GM18868 (cell line): Measurements from ENCODE around the gene SNUPN.
"Not testable (repeated sequence)": the region's sequence is repeated elsewhere in the genome, so short reads cannot be mapped to it uniquely, and the experiment has no call there.

Source experiments
- ATAC-seq: cut with Tn5 transposase; IDR thresholded peaks from one replicate; pipeline ENCODE4 v1.9.1; 2021; ENCODE audit warnings: mild to moderate bottlenecking, moderate library complexity; ENCODE audit not compliant: unreplicated experiment

Gene SNUPN

GRCh38 chr15:75584121-75584520 is 41.4 kb downstream of the SNUPN start:
- ATAC-seq = no peak

GRCh38 chr15:75583701-75584100 is 41.8 kb downstream of the SNUPN start:
- ATAC-seq = no peak

- not testable (repeated sequence) for ATAC-seq
Measured at GRCh38 chr15:75582943-75583342, 42.6 kb downstream of the SNUPN start.

- ATAC-seq = peak; percentile 78
Measured at GRCh38 chr15:75578948-75579920, 46.3 kb downstream of the SNUPN start, which contains the start of gene PTPN9. PTPN9 (minus strand) TSS chr15:75579315; CDS start chr15:75578776, 539 bp downstream.

DNA sequence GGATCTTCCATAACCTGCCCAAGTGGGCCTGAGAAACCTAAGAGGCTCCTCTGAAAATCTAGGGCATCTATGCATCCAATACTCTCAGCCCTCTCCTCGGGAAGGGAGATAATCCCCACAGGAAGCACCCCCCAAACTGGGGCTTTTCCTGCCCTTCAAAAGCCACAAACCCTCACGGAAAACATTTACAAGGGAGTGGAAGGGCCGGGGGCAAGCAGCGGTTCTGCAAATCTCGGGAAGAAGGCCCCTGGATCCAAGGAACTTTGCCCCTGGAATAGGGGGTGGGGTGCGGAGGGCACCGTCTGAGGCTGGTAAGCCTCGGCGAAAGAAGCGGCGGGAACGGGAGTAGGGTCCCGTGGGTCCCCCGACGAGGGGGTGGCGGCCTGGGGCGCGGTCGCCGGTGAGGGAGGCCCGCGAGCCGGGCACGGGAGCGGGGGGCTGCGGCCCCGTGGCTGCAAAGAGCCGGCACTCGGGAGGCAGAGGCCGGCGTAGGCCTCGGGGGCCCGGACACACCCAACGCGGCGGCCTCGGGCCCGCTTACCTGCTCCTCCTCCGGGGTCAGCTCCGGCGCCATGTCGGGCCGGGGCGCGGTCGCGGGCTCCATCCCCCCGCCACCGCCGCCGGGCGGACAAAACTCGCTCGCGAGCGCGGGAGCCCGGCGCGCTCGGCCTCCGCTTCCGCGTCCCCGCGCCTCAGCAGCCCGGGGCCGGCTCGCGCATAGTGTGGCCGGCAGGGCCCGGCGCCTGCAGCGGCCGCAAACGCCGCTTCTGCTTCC is 47.2 kb downstream of the SNUPN start:
- no peak for ATAC-seq

DNA sequence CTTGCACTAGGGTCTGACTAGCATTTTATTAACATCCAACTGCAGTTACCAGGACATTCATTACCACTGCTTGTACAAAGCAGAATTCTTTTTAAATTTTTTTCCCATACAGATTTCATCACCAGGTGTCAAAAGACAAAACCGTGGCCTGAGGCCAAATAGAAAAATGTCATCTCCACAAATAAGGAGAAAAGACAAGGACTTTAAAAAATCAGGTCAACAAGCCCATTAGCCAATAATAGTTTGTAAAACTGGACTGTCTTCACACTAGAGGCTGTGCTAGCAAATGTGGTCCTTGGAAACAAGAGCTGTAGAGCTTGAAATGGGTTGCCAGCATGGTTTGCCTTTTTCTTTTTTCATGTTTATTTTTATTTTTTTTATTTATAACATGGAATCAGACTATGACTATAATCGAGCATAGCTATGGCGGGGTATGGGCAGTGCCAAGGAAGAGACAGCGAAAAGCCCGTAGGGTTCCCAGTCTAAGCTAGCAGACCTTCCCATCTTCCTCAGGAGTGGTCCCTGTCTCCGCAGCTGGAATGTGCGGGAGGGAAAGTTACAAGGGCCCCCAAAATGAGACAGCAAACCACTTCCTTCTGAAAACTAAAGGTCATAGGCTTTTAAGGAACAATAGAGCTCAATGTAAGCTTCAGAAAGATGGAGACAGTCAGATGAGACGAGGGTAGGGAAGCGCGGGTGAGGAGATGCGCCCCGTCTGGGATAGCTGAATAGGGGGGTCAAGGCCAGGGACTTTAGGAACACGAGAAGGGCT is 47.9 kb downstream of the SNUPN start:
- ATAC-seq = no peak

GRCh38 chr15:75573648-75574384 is 51.7 kb downstream of the SNUPN start:
- no peak for ATAC-seq

- no peak for ATAC-seq
Measured at GRCh38 chr15:75570126-75570845, 55.2 kb downstream of the SNUPN start.

DNA sequence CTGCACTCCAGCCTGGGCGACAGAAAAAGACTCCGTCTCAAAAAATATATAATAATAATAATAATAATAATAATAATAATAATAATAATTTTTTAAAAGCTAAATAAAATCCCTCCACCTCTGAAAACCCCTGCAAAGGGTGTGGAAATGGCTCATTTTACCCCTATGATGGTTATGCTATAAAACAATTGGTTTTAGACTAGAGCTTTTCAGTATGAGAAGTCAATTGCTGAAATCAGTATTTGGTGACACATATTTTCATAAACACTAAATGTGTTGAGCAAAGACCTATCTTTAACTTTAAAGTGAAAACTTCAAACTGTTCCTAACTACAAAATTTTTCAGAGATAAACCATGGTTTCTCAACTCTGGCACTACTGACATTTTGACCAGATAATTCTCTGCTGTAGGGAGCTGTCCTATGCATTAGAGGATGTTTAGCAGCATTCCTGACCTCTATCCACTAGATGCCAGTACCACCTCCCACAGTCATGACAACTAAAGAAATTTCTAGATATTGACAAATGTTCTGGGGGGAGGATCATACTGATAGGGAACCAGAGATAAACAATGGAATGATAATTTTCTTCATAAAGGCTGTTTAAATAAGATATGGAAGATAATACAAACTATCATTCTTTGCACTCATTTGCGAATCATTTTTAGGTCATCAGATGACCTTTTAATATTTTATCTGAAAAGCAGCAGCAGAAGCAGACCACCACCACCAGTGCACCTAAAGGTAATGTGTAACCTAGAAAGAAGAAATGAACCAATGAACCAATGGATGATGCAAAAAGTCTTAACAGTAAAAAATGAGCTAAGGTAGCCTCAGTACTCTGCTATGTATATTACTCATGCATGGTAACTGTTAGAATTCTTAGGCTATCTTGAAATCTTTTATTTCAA is 60.2 kb downstream of the SNUPN start:
- no peak for ATAC-seq

DNA sequence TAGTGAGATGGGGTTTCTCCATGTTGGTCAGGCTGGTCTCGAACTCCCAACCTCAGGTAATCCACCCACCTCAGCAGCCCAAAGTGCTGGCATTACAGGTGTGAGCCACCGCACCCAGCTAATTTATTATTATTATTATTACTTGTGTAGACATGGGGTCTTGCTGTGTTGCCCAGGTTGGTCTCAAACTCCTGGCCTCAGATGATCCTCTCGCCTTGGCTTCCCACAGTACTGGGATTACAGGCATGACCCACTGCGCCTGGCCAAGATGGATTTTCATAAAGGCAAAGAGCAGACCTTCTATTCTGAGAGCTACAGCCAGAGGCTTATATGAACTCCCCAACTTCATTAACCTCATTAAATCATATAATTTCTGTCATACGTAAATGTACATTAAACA is 63.6 kb downstream of the SNUPN start:
- no peak for ATAC-seq

DNA sequence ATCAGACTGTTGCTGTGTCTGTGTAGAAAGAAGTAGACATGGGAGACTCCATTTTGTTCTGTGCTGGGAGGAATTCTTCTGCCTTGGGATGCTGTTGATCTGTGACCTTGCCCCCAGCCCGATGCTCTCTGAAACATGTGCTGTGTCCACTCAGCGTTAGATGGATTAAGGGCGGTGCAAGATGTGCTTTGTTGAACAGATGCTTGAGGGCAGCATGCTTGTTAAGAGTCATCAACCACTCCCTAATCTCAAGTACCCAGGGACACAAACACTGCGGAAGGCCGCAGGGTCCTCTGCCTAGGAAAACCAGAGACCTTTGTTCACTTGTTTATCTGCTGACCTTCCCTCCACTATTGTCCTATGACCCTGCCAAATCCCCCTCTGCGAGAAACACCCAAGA is 66.2 kb downstream of the SNUPN start:
- ATAC-seq = not testable (repeated sequence)

DNA sequence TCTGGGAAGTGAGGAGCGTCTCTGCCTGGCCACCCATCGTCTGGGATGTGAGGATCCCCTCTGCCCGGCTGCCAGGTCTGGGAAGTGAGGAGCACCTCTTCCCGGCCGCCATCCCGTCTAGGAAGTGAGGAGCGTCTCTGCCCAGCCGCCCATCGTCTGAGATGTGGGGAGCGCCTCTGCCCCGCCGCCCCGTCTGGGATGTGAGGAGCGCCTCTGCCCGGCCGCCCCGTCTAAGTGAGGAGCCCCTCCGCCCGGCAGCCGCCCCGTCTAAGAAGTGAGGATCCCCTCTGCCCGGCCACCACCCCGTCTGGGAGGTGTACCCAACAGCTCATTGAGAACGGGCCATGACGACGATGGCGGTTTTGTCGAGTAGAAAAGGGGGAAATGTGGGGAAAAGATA is 66.6 kb downstream of the SNUPN start:
- ATAC-seq = not testable (repeated sequence)

DNA sequence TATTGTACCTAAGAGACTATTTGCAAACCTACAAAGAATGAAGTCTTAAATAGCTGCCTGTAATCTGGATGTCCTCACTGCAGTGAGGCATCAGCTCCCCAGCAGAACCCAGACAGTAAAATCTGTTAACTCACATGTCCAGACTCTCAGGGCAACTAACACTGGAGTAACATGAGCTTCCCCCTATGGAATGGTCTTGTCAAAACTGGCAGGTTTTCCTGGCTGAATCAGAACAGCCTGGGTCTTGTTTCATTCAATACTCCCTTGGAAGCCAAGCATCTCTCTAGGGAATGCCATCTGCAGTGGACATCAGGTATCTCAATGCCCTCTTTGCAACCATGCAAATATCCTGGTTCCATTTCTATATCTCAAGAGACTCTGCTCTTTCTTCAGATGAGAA is 70.8 kb downstream of the SNUPN start:
- no peak for ATAC-seq

- ATAC-seq = no peak
Measured at GRCh38 chr15:75553659-75554058, 71.9 kb downstream of the SNUPN start.

DNA sequence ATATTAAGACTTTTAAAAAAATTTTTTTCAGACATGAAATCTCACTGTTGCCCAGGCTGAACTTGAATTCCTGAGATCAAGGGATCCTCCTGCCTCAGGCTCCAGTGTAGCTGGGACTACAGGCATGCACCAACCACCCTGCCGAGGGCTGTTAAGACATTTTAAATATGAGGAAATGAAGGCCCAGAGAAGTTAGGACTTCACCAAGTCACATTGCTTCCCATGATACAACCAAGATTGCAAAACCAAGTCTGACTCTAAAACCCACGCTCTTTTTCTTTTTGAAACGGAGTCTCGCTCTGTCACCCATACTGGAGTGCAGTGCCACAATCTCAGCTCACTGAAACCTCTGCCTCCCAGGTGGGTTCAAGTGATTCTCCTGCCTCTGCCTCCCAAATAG is 74.4 kb downstream of the SNUPN start:
- no peak for ATAC-seq
